Ishikawa (cell line): ENCODE measurements around the gene ATP1A2.

Source experiments
- CEBPB ChIP-seq: IDR thresholded peaks from 2 replicates; pipeline ENCODE4 v1.6.1; 2012
- CREB1 ChIP-seq: IDR thresholded peaks from 2 replicates; pipeline ENCODE4 v1.6.1; 2012; ENCODE audit warnings: low read depth
- EGR1 ChIP-seq: IDR thresholded peaks from 2 replicates; pipeline ENCODE4 v1.6.1; 2012
- EP300 ChIP-seq: IDR thresholded peaks from 2 replicates; pipeline ENCODE4 v1.6.1; 2012; ENCODE audit warnings: borderline replicate concordance
- FOXM1 ChIP-seq: IDR thresholded peaks from 2 replicates; pipeline ENCODE4 v1.6.1; 2012; ENCODE audit warnings: low read depth, borderline replicate concordance
- MAX ChIP-seq: IDR thresholded peaks from 2 replicates; pipeline ENCODE4 v1.6.1; 2012
- NFIC ChIP-seq: IDR thresholded peaks from 2 replicates; pipeline ENCODE4 v1.6.1; 2012
- RAD21 ChIP-seq: IDR thresholded peaks from 2 replicates; pipeline ENCODE4 v1.6.1; 2012; ENCODE audit warnings: low read depth
- REST ChIP-seq: IDR thresholded peaks from 2 replicates; pipeline ENCODE4 v1.6.1; 2012; ENCODE audit warnings: low read depth, mild to moderate bottlenecking
- TAF1 ChIP-seq: IDR thresholded peaks from 2 replicates; pipeline ENCODE4 v1.6.1; 2012; ENCODE audit warnings: low read depth, mild to moderate bottlenecking
- TCF12 ChIP-seq: IDR thresholded peaks from 2 replicates; pipeline ENCODE4 v1.6.1; 2012; ENCODE audit warnings: low read depth
- TEAD4 ChIP-seq: IDR thresholded peaks from 2 replicates; pipeline ENCODE4 v1.6.1; 2012
- USF1 ChIP-seq: IDR thresholded peaks from 2 replicates; pipeline ENCODE4 v1.6.1; 2012
- YY1 ChIP-seq: IDR thresholded peaks from 2 replicates; pipeline ENCODE4 v1.6.1; 2012; ENCODE audit warnings: low read depth
- ZBTB7A ChIP-seq: IDR thresholded peaks from 2 replicates; pipeline ENCODE4 v1.6.1; 2012; ENCODE audit warnings: low read depth

ATP1A2 gene

DNA sequence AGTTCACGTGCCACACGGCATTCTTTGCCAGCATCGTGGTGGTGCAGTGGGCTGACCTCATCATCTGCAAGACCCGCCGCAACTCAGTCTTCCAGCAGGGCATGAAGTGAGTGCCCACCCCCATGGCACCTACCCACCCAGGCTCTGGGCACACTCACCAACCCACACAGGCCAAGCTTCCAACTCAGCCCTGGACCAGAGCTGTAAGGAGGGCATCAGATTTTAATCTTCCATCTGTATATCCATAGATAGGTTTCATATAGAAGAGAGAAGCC is 21.3 kb downstream of the ATP1A2 start:
- TF ChIP-seq EP300 (no peak), TCF12 (no peak), YY1 (no peak), RAD21 (no peak), MAX (no peak), NFIC (no peak), REST (no peak), CREB1 (no peak), EGR1 (no peak), TEAD4 (no peak), ZBTB7A (no peak), USF1 (no peak), FOXM1 (no peak), TAF1 (no peak), CEBPB (no peak)

DNA sequence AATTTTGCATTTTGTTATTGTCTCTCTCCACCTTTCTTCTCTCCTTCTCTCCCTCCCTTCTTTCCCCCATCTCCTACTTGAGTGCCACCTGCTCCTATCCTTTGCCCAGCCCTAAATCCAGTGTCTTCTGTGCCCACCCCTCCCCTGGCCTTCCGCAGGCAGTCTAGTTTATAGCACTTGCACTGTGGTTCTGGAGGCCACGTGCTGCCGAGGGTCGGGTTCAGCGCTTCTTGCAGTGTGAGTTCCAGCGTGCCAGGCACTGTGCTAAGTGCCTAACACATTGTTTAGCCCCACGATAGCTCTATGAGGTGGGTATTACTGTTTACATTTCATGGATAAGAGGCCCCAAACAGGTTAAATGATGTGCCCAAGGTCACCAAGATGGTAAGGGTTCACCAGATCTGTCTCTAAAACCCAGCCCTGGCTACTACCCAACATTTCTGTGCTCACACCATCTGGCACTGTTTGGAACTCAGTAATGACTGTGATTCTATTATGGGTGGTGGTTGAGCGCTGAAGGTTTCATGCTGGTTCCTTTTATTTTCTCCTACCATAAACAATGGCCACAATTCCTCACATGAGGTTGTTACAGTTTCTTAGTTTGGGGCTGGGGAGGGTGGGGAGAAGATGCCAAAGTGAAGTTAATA is 21.8 kb downstream of the ATP1A2 start:
- no peak for TF ChIP-seq CEBPB
- TF ChIP-seq TCF12 = no peak
- TF ChIP-seq CREB1 = no peak
- TF ChIP-seq TAF1 = no peak
- TF ChIP-seq RAD21 = no peak
- no peak for TF ChIP-seq REST
- no peak for TF ChIP-seq EGR1
- no peak for TF ChIP-seq NFIC
- TF ChIP-seq ZBTB7A = no peak
- TF ChIP-seq MAX = no peak
- TF ChIP-seq TEAD4 = no peak
- TF ChIP-seq YY1 = no peak
- no peak for TF ChIP-seq FOXM1

DNA sequence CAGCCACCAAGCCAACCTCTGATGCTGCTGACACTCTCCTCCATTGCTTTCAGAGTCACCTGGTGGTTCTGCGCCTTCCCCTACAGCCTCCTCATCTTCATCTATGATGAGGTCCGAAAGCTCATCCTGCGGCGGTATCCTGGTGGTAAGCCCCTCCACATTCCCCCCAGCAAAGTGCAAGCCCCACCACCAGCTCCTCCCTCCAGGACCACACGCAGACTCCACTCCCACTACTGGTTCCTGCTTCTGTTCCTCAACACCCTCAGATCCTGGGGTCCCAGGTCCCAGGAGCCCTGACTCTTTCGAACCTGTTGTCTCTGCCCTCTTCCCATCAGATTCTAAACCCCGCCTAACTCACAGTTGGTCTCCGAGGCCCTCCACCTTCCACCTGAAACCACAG is 24.3 kb downstream of the ATP1A2 start:
- TF ChIP-seq TCF12 (no peak), REST (no peak), EP300 (no peak), CREB1 (no peak), NFIC (no peak)

- no peak for TF ChIP-seq ZBTB7A
- no peak for TF ChIP-seq REST
- no peak for TF ChIP-seq TAF1
- TF ChIP-seq FOXM1 = no peak
- no peak for TF ChIP-seq TCF12
- TF ChIP-seq EGR1 = no peak
- no peak for TF ChIP-seq USF1
- TF ChIP-seq RAD21 = no peak
- no peak for TF ChIP-seq CEBPB
- no peak for TF ChIP-seq TEAD4
- TF ChIP-seq NFIC = no peak
Observed at GRCh38 chr1:160143695-160144094, 28.1 kb downstream of the ATP1A2 start.
